HG03432 (cell line): ENCODE data around the gene ALPL.

Experiments
- ATAC-seq: cut with Tn5 transposase; IDR thresholded peaks from one replicate; pipeline ENCODE4 v1.9.1; 2021; ENCODE audit warnings: mild to moderate bottlenecking, moderate library complexity; ENCODE audit not compliant: unreplicated experiment

ALPL gene

GRCh38 chr1:21574466-21575151 lies 65.4 kb downstream of the ALPL start:
- ATAC-seq: no peak

GRCh38 chr1:21575351-21575942 lies 66.2 kb downstream of the ALPL start:
- ATAC-seq: no peak

- ATAC-seq: no peak
These were observed 67.0 kb downstream of the ALPL start for GRCh38 chr1:21576031-21576797.

GRCh38 chr1:21576798-21577187 lies 67.6 kb downstream of the ALPL start:
- no peak for ATAC-seq

- ATAC-seq: no peak
These were observed 68.1 kb downstream of the ALPL start for GRCh38 chr1:21577324-21577723.

- ATAC-seq: no peak
These were observed 68.7 kb downstream of the ALPL start for GRCh38 chr1:21577933-21578332.

- no peak for ATAC-seq
These were observed 70.6 kb downstream of the ALPL start for GRCh38 chr1:21579791-21580190.

- ATAC-seq: no peak
These were observed 74.9 kb downstream of the ALPL start for GRCh38 chr1:21584096-21584495.

GRCh38 chr1:21585037-21585436 lies 75.8 kb downstream of the ALPL start:
- no peak for ATAC-seq

GRCh38 chr1:21586222-21586621 lies 77.0 kb downstream of the ALPL start:
- ATAC-seq: no peak

- ATAC-seq: no peak
These were observed 77.8 kb downstream of the ALPL start for GRCh38 chr1:21586846-21587601.

GRCh38 chr1:21587602-21587953 lies 78.4 kb downstream of the ALPL start:
- no peak for ATAC-seq

- no peak for ATAC-seq
These were observed 80.4 kb downstream of the ALPL start for GRCh38 chr1:21589618-21590017.

- no peak for ATAC-seq
These were observed 81.1 kb downstream of the ALPL start for GRCh38 chr1:21590126-21590880.

- ATAC-seq: no peak
These were observed 81.7 kb downstream of the ALPL start for GRCh38 chr1:21590934-21591333.

GRCh38 chr1:21592086-21592865 lies 83.1 kb downstream of the ALPL start:
- no peak for ATAC-seq

GRCh38 chr1:21593231-21593630 lies 84.0 kb downstream of the ALPL start:
- no peak for ATAC-seq

- no peak for ATAC-seq
These were observed 85.3 kb downstream of the ALPL start for GRCh38 chr1:21594501-21594900.

- no peak for ATAC-seq
These were observed 86.0 kb downstream of the ALPL start for GRCh38 chr1:21594935-21595897.
